ENCODE results near the gene SCN3A. TPM values are rescaled to one million over a fixed set of nuclear protein-coding genes. Genes with fewer than 3 reads are reported as not detected.

SCN3A gene
- total RNA-seq, result 10 to 100 TPM in 1 of 7 donors, 1 to 10 TPM in 6; 2.6 to 13.9 (median 5.2) TPM
- polyA plus RNA-seq, result 1 to 10 TPM; 1.2 to 1.3 (median 1.3) TPM
- long read RNA-seq, donor 1, result 0 reads
- long read RNA-seq, donor 2, result 0 reads

DNA sequence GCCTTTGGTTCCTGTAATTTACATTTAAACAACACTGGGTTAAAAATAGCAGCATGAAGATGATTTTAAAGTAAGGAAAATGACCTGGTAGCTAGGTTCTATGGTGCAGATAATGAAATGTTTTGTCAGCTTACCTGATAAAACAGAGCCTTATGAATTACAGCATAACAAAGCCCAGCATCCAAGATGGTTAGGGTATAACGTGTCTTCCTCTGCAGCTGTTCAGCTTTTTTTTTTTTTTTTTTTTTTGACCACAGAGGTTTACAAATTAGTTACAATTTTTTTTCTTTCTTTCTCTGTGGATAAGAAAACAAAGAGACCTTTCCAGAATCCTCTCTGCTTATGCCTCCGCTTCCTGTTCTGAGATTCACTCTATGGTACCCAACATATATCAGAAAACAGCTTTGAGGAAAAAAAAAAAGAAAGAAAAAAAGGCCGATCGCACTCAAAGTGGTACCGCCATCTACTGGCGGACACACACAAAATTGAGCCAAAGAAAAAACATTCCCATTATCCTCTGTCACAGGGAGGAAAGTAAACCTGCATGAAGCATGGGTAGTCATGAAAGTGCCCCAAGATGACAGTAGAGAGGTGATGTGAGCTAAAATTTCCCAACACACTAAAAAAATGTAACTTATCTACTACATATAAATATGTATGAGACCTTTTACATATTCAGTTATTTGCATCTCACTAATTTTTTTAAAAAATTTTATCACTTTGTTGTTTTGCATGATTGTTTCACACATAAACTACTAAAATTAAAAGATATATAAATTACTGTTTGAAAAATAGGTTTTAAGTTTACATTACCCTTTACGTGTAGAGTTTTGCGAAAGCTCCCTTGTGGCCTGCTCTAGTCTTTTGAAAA is at the start of gene SCN3A:
SCN3A (minus strand) TSS at position 362 of the 871 bp plus-strand sequence. CDS start 27,656 bp downstream, outside the sequence.
- no peaks in the 10 kb centered on the region for H3K36me3 ChIP-seq
- H3K27ac ChIP-seq, result no peak within 1 kb of the TSS
- 20 to 24% (median 23%) methylated on average over 8 of the region's 8 CpGs for WGBS, 5 donors
- peak within 1 kb of the TSS in 2 of 8 donors; percentile 1 to 45 for H3K4me3 ChIP-seq
- intact Hi-C loops (cut with DNase I; ENCODE audit: low total_unique reads), result no loop called here
- no peak for DNase-seq
- no peaks in the 10 kb centered on the region for H3K27me3 ChIP-seq (replicated peaks in 1 of 7)
- TF ChIP-seq POLR2AphosphoS5 (IDR thresholded peaks at IDR 0.05), result no peak
- TF ChIP-seq, protein P1, sequence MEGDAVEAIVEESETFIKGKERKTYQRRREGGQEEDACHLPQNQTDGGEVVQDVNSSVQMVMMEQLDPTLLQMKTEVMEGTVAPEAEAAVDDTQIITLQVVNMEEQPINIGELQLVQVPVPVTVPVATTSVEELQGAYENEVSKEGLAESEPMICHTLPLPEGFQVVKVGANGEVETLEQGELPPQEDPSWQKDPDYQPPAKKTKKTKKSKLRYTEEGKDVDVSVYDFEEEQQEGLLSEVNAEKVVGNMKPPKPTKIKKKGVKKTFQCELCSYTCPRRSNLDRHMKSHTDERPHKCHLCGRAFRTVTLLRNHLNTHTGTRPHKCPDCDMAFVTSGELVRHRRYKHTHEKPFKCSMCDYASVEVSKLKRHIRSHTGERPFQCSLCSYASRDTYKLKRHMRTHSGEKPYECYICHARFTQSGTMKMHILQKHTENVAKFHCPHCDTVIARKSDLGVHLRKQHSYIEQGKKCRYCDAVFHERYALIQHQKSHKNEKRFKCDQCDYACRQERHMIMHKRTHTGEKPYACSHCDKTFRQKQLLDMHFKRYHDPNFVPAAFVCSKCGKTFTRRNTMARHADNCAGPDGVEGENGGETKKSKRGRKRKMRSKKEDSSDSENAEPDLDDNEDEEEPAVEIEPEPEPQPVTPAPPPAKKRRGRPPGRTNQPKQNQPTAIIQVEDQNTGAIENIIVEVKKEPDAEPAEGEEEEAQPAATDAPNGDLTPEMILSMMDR (IDR thresholded peaks at IDR 0.05 in 8 of 11, conservative IDR thresholded peaks at IDR 0.05 in 3 of 11), result peak in 9 of 11 experiments; percentile 17 to 61 (median 54)
- peaks cover 0 to 16% (median 0%) of the 10 kb centered on the region in 6 donors for H3K4me1 ChIP-seq
- H3K9me3 ChIP-seq, result no peaks in the 10 kb centered on the region

DNA sequence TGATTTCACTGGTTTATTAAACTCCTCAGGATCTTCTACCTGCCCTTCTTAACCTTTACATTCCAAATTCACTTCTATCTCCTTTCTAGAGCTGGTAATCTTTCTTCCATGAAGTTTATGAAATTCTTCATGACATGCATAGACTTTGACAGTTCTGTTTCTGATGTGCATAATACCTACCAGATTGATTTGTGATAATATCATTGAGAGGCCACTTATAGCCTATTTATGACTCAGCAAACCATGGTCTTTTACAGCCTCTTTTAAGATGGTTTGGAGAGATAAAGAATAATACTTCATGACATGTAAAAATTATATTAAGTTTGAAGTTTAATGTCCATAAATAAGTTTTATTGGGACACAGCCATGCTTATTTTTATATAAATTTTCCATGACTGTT is 49.3 kb upstream of the SCN3A start:
- no peaks in the 10 kb centered on the region for H3K9me3 ChIP-seq
- H3K27me3 ChIP-seq (replicated peaks in 1 of 7), result no peaks in the 10 kb centered on the region
- no peak overlapping the region for H3K27ac ChIP-seq
- H3K4me3 ChIP-seq, result no peak overlapping the region
- DNase-seq, result no peak
- no peaks in the 10 kb centered on the region for H3K36me3 ChIP-seq
- no peaks in the 10 kb centered on the region for H3K4me1 ChIP-seq
- TF ChIP-seq, protein P1 (IDR thresholded peaks at IDR 0.05 in 8 of 11, conservative IDR thresholded peaks at IDR 0.05 in 3 of 11), result no peak
- TF ChIP-seq POLR2A (IDR thresholded peaks at IDR 0.05), result no peak
- no peak for TF ChIP-seq POLR2AphosphoS5 (IDR thresholded peaks at IDR 0.05)
- intact Hi-C loops (cut with DNase I; ENCODE audit: low total_unique reads), result no loop called here

DNA sequence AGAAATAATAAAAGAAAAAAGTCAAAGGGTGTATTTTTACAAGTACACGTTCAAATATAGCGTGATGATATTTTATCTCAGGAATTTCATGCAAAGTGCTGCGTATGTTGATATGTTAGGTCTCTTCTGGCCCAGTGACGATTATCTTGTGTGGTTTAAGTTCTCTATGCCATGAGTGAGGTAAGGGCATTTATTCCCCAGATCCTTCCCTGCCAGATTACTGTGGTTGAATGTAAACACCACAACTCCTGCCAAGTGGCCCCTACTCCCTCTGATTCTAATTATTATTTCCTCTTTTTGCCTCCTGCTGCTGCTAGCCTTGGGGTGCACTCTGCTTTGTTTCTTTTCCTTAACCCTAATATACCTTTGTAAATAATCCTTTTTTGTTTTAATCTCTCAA is 47.5 kb upstream of the SCN3A start:
- H3K4me3 ChIP-seq, result no peak overlapping the region
- intact Hi-C loops (cut with DNase I; ENCODE audit: low total_unique reads), result no loop called here
- WGBS, 5 donors, result 65 to 77% (median 75%) methylated on average over 4 of the region's 4 CpGs

DNA sequence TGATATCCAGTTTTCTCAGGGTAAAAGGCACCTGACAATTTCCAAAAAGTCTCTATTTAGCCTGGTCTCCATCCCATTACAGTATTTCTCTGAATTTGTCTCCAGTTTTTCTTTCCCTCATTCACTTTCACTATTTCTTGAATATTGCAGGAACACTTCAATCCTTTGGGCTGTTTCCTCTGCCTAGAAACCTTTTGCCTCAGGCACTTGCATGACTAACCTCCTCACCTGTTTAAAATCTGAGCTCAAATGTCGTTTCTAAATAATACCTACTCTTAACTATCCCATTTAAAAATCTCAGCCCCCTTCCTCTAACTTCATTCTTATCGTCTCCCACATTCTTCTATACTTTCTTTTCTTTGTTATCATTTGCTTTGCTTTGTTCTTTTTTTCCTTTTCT is 44.4 kb upstream of the SCN3A start:
- intact Hi-C loops (cut with DNase I; ENCODE audit: low total_unique reads), result no loop called here
- no peaks in the 10 kb centered on the region for H3K36me3 ChIP-seq
- H3K4me3 ChIP-seq, result no peak overlapping the region
- 54 to 70% (median 62%) methylated on average over 2 of the region's 2 CpGs for WGBS, 5 donors
- DNase-seq, result no peak
- H3K27me3 ChIP-seq (replicated peaks in 1 of 7), result no peaks in the 10 kb centered on the region
- no peaks in the 10 kb centered on the region for H3K9me3 ChIP-seq
- H3K27ac ChIP-seq, result no peak overlapping the region
- H3K4me1 ChIP-seq, result no peaks in the 10 kb centered on the region
- TF ChIP-seq POLR2A (IDR thresholded peaks at IDR 0.05) (no peak), POLR2AphosphoS5 (IDR thresholded peaks at IDR 0.05) (no peak)
- TF ChIP-seq, protein P1 (IDR thresholded peaks at IDR 0.05 in 8 of 11, conservative IDR thresholded peaks at IDR 0.05 in 3 of 11), result no peak

More for the DNA sequence above, 47.5 kb upstream of the SCN3A start:
- Histone ChIP-seq H3K36me3 (no peaks in the 10 kb centered on the region), H3K4me1 (no peaks in the 10 kb centered on the region), H3K27me3 (replicated peaks in 1 of 7) (no peaks in the 10 kb centered on the region), H3K9me3 (no peaks in the 10 kb centered on the region), H3K27ac (no peak overlapping the region)
- no peak for DNase-seq
- no peak for TF ChIP-seq POLR2A (IDR thresholded peaks at IDR 0.05)

Measured in spleen (tissue), 13 donors.